OCI-LY3 (cell line): ENCODE data around the gene ACSL3.
A peak's percentile ranks its signal among the peaks of the same experiment; 100 is the strongest.

Experiments used
- H2AFZ ChIP-seq: fragments of 200-600, 300-600 bp; shearing (Covaris generic); 2 replicates; pipeline ENCODE4 v1.6.0; 2014; ENCODE audit warnings: antibody characterized with exemption, low read depth, low read length
- H3K27ac ChIP-seq: fragments of 200-600, 300-600 bp; sonication (generic); 2 replicates; pipeline ENCODE4 v1.5.1; 2014; ENCODE audit warnings: mild to moderate bottlenecking, low read length, moderate library complexity, mixed read lengths
- H3K27me3 ChIP-seq: fragments of 200-600, 300-600 bp; sonication (generic); 2 replicates; pipeline ENCODE4 v1.6.1; 2014; ENCODE audit warnings: low read depth, low read length, mixed read lengths
- H3K36me3 ChIP-seq: fragments of 200-600, 300-600 bp; sonication (generic); replicated peaks from 2 replicates; pipeline ENCODE3; 2014; ENCODE audit warnings: low read depth, low read length, mixed read lengths
- H3K4me1 ChIP-seq: fragments of 300-600, 200-600 bp; sonication (generic); 2 replicates; pipeline ENCODE4 v1.6.1; 2014; ENCODE audit warnings: low read length, mixed read lengths
- H3K4me2 ChIP-seq: fragments of 200-600, 300-600 bp; sonication (generic); 2 replicates; pipeline ENCODE4 v1.6.1; 2014; ENCODE audit warnings: low read length, mixed read lengths
- H3K4me3 ChIP-seq: fragments of 300-600, 200-600 bp; sonication (generic); 2 replicates; pipeline ENCODE4 v1.5.1; 2014; ENCODE audit warnings: antibody characterized with exemption, mild to moderate bottlenecking, low read length, moderate library complexity
- H3K79me2 ChIP-seq: fragments of 300-600, 200-600 bp; shearing (Covaris generic); 2 replicates; pipeline ENCODE4 v1.6.1; 2014; ENCODE audit warnings: mild to moderate bottlenecking, low read length, mixed read lengths
- H3K9ac ChIP-seq: fragments of 300-600, 200-600 bp; shearing (Covaris generic); 2 replicates; pipeline ENCODE4 v1.6.0; 2014; ENCODE audit warnings: mild to moderate bottlenecking, low read length, moderate library complexity
- H3K9me3 ChIP-seq: fragments of 200-600, 300-600 bp; shearing (Covaris generic); 2 replicates; pipeline ENCODE4 v1.6.1; 2014; ENCODE audit warnings: low read length, mixed read lengths; ENCODE audit not compliant: insufficient read depth
- H4K20me1 ChIP-seq: fragments of 200-600, 300-600 bp; sonication (generic); 2 replicates; pipeline ENCODE4 v1.6.1; 2016; ENCODE audit warnings: low read length, mixed read lengths; ENCODE audit not compliant: insufficient read depth
- CTCF ChIP-seq: fragments of 200-600, 300-600 bp; sonication (generic); IDR thresholded peaks from 2 replicates; pipeline ENCODE4 v1.5.1; 2014; ENCODE audit warnings: antibody characterized with exemption, low read length, low read depth
- EZH2phosphoT487 ChIP-seq: fragments of 200-600 bp; shearing (Covaris generic); IDR thresholded peaks from 2 replicates; pipeline ENCODE4 v1.6.1; 2018; ENCODE audit warnings: antibody characterized with exemption, mixed run types, low read depth

ACSL3 gene

GRCh38 chr2:222960126-222960525 lies 99.3 kb downstream of the ACSL3 start:
- Histone ChIP-seq H3K4me1 (peaks cover 33% of the 10 kb centered on the region), H2AFZ (0 out of 2 replicates have a peak overlapping the region, but pooled peaks have one; percentile 48), H3K4me3 (no peak overlapping the region), H3K27ac (peak overlapping the region; percentile 57), H4K20me1 (no peaks in the 10 kb centered on the region), H3K4me2 (peak overlapping the region; percentile 44), H3K27me3 (no peaks in the 10 kb centered on the region), H3K36me3 (peaks cover 5% of the 10 kb centered on the region), H3K9me3 (no peaks in the 10 kb centered on the region), H3K79me2 (no peaks in the 10 kb centered on the region), H3K9ac (0 out of 2 replicates have a peak overlapping the region, but pooled peaks have one; percentile 0)
- no peak for TF ChIP-seq CTCF
- TF ChIP-seq EZH2phosphoT487 = no peak

GRCh38 chr2:222963641-222964040 lies 102.8 kb downstream of the ACSL3 start:
- no peak overlapping the region for H3K4me2 ChIP-seq
- TF ChIP-seq CTCF = no peak
- no peak for TF ChIP-seq EZH2phosphoT487
- no peaks in the 10 kb centered on the region for H3K9me3 ChIP-seq
- H3K4me1 ChIP-seq = peaks cover 33% of the 10 kb centered on the region
- peaks cover 5% of the 10 kb centered on the region for H3K36me3 ChIP-seq
- H3K4me3 ChIP-seq = no peak overlapping the region
- no peak overlapping the region for H2AFZ ChIP-seq
- H3K79me2 ChIP-seq = no peaks in the 10 kb centered on the region
- no peak overlapping the region for H3K9ac ChIP-seq
- no peak overlapping the region for H3K27ac ChIP-seq
- H3K27me3 ChIP-seq = no peaks in the 10 kb centered on the region
- no peaks in the 10 kb centered on the region for H4K20me1 ChIP-seq

- H2AFZ ChIP-seq = no peak overlapping the region
- no peak overlapping the region for H3K4me3 ChIP-seq
- no peak for TF ChIP-seq EZH2phosphoT487
- TF ChIP-seq CTCF = no peak
- H3K4me1 ChIP-seq = peaks cover 28% of the 10 kb centered on the region
- no peak overlapping the region for H3K9ac ChIP-seq
- peaks cover 5% of the 10 kb centered on the region for H3K36me3 ChIP-seq
- H3K4me2 ChIP-seq = no peak overlapping the region
- no peaks in the 10 kb centered on the region for H3K27me3 ChIP-seq
- H3K27ac ChIP-seq = no peak overlapping the region
- no peaks in the 10 kb centered on the region for H4K20me1 ChIP-seq
- no peaks in the 10 kb centered on the region for H3K79me2 ChIP-seq
- no peaks in the 10 kb centered on the region for H3K9me3 ChIP-seq
Observed at GRCh38 chr2:222964376-222965031, 103.7 kb downstream of the ACSL3 start.

GRCh38 chr2:222965555-222965954 lies 104.7 kb downstream of the ACSL3 start:
- Histone ChIP-seq H2AFZ (no peak overlapping the region), H3K27ac (no peak overlapping the region), H3K4me2 (no peak overlapping the region), H3K4me1 (peaks cover 28% of the 10 kb centered on the region), H3K79me2 (no peaks in the 10 kb centered on the region), H3K27me3 (no peaks in the 10 kb centered on the region), H4K20me1 (no peaks in the 10 kb centered on the region), H3K36me3 (peaks cover 5% of the 10 kb centered on the region), H3K9me3 (no peaks in the 10 kb centered on the region), H3K9ac (no peak overlapping the region), H3K4me3 (no peak overlapping the region)
- TF ChIP-seq EZH2phosphoT487 (no peak), CTCF (no peak)
